ENCODE measurements around the gene CAMK2G. TPM values are rescaled to one million over a fixed set of nuclear protein-coding genes. Genes with fewer than 3 reads are reported as not detected.

Gene CAMK2G
- total and polyA plus RNA-seq, 11 donors = 8.0 to 18.6 (median 14.5) TPM

DNA sequence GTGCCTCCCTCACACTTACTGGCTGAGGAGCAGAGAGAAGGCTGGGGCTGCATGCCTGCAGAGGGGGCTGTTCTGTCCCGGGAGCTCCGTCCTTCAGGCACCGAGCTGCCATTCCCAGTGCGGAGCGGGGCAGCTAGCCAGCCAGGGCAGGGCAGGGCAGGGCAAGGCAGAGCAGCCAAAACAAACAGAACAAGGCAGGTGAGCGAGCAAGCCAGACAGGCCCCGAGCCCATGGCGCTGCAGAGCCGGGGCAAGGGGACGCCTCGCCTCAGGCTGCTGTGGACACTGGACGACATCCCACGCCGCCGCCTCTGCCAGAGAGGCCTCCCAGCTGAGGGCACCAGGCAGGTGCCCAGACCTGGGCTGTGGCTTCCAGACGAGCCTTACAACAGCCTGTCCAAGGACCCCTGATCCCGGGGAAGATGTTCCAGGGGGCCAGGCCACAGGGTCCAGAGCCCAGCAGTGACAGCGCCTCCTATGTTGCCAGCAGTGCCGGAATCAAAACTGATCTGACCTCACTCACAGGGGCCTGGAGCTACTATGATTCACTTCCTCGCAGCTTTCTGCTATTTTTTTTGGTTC lies 54.8 kb downstream of the CAMK2G start:
- peak; percentile 23 to 59 (median 42) for ATAC-seq
- Histone ChIP-seq H3K27me3 (no peaks in the 10 kb centered on the region), H3K9me3 (no peaks in the 10 kb centered on the region), H3K4me1 (peaks cover 0 to 52% (median 1%) of the 10 kb centered on the region in 12 donors), H3K27ac (peak overlapping the region in 4 of 12 donors; percentile 4 to 31 (median 14)), H3K36me3 (peaks cover 0 to 56% (median 40%) of the 10 kb centered on the region in 9 donors), H3K4me3 (no peak overlapping the region)
- no peak for TF ChIP-seq POLR2A (IDR thresholded peaks at IDR 0.05)
- TF ChIP-seq, protein P1, sequence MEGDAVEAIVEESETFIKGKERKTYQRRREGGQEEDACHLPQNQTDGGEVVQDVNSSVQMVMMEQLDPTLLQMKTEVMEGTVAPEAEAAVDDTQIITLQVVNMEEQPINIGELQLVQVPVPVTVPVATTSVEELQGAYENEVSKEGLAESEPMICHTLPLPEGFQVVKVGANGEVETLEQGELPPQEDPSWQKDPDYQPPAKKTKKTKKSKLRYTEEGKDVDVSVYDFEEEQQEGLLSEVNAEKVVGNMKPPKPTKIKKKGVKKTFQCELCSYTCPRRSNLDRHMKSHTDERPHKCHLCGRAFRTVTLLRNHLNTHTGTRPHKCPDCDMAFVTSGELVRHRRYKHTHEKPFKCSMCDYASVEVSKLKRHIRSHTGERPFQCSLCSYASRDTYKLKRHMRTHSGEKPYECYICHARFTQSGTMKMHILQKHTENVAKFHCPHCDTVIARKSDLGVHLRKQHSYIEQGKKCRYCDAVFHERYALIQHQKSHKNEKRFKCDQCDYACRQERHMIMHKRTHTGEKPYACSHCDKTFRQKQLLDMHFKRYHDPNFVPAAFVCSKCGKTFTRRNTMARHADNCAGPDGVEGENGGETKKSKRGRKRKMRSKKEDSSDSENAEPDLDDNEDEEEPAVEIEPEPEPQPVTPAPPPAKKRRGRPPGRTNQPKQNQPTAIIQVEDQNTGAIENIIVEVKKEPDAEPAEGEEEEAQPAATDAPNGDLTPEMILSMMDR (IDR thresholded peaks at IDR 0.05) = peak in 2 of 12 donors; percentile 8 to 16
- 73 to 87% (median 83%) methylated on average over 18 to 20 of the region's 20 CpGs for WGBS, 4 donors
- intact Hi-C loops (cut with DNase I) = no loop called here
- DNase-seq = peak in 2 of 5 donors; percentile 49 to 55

DNA sequence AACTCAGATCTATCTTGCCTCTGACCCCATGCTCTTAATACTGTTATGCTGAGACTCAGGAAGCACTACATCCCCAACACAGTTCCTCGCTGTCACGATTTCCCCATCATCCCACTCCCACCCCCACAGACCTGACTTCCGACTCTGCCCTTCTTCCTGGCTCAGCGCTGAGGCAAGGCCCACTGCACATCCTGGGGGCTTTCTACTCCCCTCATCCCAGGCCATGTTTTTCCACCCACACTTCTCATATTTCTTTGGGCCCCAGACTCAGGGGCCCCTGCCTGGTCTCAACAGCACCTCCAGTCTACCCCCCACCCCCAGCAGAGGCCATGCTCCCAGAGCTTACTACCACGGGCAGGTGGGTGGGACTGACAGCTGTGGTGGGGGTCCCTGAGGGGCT lies 55.3 kb downstream of the CAMK2G start:
- ATAC-seq (no peak), DNase-seq (no peak)
- H3K36me3 ChIP-seq = peaks cover 0 to 56% (median 40%) of the 10 kb centered on the region in 9 donors
- no peaks in the 10 kb centered on the region for H3K27me3 ChIP-seq
- no peaks in the 10 kb centered on the region for H3K9me3 ChIP-seq
- TF ChIP-seq POLR2A (IDR thresholded peaks at IDR 0.05) = no peak
- TF ChIP-seq, protein P1 (IDR thresholded peaks at IDR 0.05) = no peak
- H3K4me3 ChIP-seq = no peak overlapping the region
- H3K4me1 ChIP-seq = peaks cover 0 to 52% (median 1%) of the 10 kb centered on the region in 12 donors
- H3K27ac ChIP-seq = peak overlapping the region in 3 of 12 donors; percentile 14 to 31 (median 15)
- intact Hi-C loops (cut with DNase I) = no loop called here
- 70 to 80% (median 73%) methylated on average over 5 of the region's 5 CpGs for WGBS, 4 donors

DNA sequence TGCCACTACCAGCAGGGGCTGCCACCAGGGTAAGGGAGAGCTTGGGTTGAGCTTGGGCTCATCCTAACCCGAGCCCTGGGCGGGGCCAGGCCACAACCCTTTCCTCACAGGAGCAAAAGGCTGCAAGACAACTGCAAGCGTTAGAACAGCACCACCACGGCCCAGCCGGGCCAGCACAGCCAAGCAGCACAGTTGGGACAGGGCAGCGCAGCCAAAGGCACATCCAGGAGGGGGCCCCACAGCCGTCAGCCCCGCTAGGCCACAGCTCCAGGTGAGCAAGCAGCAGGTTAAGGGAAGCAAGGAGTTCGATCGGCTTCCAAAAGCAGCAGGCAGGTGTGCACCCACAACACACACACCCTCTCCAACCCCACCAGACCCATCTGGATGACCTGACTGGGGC lies 56.0 kb downstream of the CAMK2G start:
- 86 to 96% (median 89%) methylated on average over 5 to 10 of the region's 10 CpGs for WGBS, 4 donors
- H3K27me3 ChIP-seq = no peaks in the 10 kb centered on the region

DNA sequence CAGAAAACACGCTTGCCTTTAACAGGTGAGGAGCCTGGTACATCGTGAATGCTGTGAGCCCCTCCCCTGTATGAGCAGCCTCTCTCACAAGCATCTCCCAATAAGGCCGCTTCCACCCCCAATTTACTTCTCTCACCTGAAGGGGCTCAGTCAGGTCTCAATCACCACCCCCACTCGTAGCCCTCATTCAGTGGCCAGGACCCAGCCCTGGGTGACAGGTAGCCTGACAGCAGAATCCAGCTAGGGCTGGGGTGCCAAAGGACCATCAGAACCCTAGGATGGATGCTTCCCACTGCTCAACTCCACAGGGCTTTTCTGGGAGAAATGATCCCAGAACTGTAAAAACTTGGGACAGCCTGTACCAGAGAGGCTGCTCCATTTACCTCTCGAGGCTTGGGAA lies 56.5 kb downstream of the CAMK2G start:
- WGBS, 4 donors = 88 to 97% (median 93%) methylated on average over 5 of the region's 5 CpGs
- Histone ChIP-seq H3K9me3 (no peaks in the 10 kb centered on the region), H3K27ac (peak overlapping the region in 2 of 12 donors; percentile 6 to 24), H3K27me3 (no peaks in the 10 kb centered on the region), H3K4me3 (no peak overlapping the region), H3K36me3 (peaks cover 0 to 53% (median 33%) of the 10 kb centered on the region in 9 donors), H3K4me1 (peaks cover 0 to 52% (median 1%) of the 10 kb centered on the region in 12 donors)
- TF ChIP-seq, protein P1 (IDR thresholded peaks at IDR 0.05) = no peak
- no peak for TF ChIP-seq POLR2A (IDR thresholded peaks at IDR 0.05)
- no peak for DNase-seq
- intact Hi-C loops (cut with DNase I) = no loop called here
- no peak for ATAC-seq

More for the DNA sequence above, 56.0 kb downstream of the CAMK2G start:
- intact Hi-C loops (cut with DNase I) = no loop called here
- Histone ChIP-seq H3K27ac (peak overlapping the region in 2 of 12 donors; percentile 6 to 24), H3K4me3 (no peak overlapping the region), H3K9me3 (no peaks in the 10 kb centered on the region), H3K36me3 (peaks cover 0 to 56% (median 36%) of the 10 kb centered on the region in 9 donors), H3K4me1 (peaks cover 0 to 52% (median 1%) of the 10 kb centered on the region in 12 donors)
- DNase-seq (no peak), ATAC-seq (no peak)
- no peak for TF ChIP-seq POLR2A (IDR thresholded peaks at IDR 0.05)
- TF ChIP-seq, protein P1 (IDR thresholded peaks at IDR 0.05) = no peak

All from heart left ventricle (tissue), 16 donors.